ENCODE measurements around the gene OCIAD1. TPM values are rescaled to one million over a fixed set of nuclear protein-coding genes. Genes with fewer than 3 reads are reported as not detected.

Gene OCIAD1
- total RNA-seq, 1 donor from 2014 or later: 72.4 TPM

GRCh38 chr4:48790561-48790960 is 40.3 kb upstream of the OCIAD1 start:
- TF ChIP-seq POLR2AphosphoS5 (IDR thresholded peaks at IDR 0.05; ENCODE audit: insufficient read depth in 1 of 2, low read depth in 1 of 2) (no peak), POLR2A (IDR thresholded peaks at IDR 0.05) (no peak)
- TF ChIP-seq, protein P1, sequence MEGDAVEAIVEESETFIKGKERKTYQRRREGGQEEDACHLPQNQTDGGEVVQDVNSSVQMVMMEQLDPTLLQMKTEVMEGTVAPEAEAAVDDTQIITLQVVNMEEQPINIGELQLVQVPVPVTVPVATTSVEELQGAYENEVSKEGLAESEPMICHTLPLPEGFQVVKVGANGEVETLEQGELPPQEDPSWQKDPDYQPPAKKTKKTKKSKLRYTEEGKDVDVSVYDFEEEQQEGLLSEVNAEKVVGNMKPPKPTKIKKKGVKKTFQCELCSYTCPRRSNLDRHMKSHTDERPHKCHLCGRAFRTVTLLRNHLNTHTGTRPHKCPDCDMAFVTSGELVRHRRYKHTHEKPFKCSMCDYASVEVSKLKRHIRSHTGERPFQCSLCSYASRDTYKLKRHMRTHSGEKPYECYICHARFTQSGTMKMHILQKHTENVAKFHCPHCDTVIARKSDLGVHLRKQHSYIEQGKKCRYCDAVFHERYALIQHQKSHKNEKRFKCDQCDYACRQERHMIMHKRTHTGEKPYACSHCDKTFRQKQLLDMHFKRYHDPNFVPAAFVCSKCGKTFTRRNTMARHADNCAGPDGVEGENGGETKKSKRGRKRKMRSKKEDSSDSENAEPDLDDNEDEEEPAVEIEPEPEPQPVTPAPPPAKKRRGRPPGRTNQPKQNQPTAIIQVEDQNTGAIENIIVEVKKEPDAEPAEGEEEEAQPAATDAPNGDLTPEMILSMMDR (IDR thresholded peaks at IDR 0.05): no peak
- no peak for DNase-seq (ENCODE audit: extremely low spot score in 2 of 2)
- no peaks in the 10 kb centered on the region for H3K9me3 ChIP-seq
- no peak overlapping the region for H3K27ac ChIP-seq
- H3K36me3 ChIP-seq: no peaks in the 10 kb centered on the region
- H3K4me3 ChIP-seq: no peak overlapping the region
- intact Hi-C loops (cut with DNase I): no loop called here
- no peaks in the 10 kb centered on the region for H3K4me1 ChIP-seq
- H3K27me3 ChIP-seq: no peaks in the 10 kb centered on the region

DNA sequence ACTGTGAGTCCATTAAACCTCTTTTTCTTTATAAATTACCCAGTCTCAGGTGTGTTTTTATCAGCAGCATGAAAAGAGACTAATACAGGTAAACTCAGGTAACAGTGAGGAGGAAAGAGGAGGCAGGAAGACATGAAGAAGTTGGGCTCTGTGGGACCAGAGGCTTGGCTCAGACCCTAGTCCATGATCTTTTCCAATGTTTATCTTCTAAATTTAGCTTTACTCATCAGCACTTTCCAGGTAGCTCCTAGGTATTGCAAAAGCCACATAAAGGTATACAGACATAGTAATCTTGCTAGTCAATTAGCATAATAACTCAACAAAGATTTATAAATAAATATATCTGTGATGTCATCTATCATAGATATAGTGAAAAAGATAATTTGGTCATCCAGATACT is 39.6 kb upstream of the OCIAD1 start:
- no peaks in the 10 kb centered on the region for H3K4me1 ChIP-seq
- intact Hi-C loops (cut with DNase I): no loop called here
- H3K27ac ChIP-seq: no peak overlapping the region
- no peaks in the 10 kb centered on the region for H3K36me3 ChIP-seq
- no peak for DNase-seq (ENCODE audit: extremely low spot score in 2 of 2)
- H3K4me3 ChIP-seq: no peak overlapping the region
- H3K9me3 ChIP-seq: no peaks in the 10 kb centered on the region
- H3K27me3 ChIP-seq: no peaks in the 10 kb centered on the region
- TF ChIP-seq POLR2A (IDR thresholded peaks at IDR 0.05) (no peak), POLR2AphosphoS5 (IDR thresholded peaks at IDR 0.05; ENCODE audit: insufficient read depth in 1 of 2, low read depth in 1 of 2) (no peak)
- TF ChIP-seq, protein P1 (IDR thresholded peaks at IDR 0.05): no peak

- Histone ChIP-seq H3K27me3 (no peaks in the 10 kb centered on the region), H3K9me3 (no peaks in the 10 kb centered on the region), H3K4me1 (no peaks in the 10 kb centered on the region), H3K4me3 (no peak overlapping the region), H3K36me3 (no peaks in the 10 kb centered on the region), H3K27ac (no peak overlapping the region)
- intact Hi-C loops (cut with DNase I): no loop called here
- TF ChIP-seq, protein P1 (IDR thresholded peaks at IDR 0.05): no peak
- no peak for TF ChIP-seq POLR2A (IDR thresholded peaks at IDR 0.05)
- no peak for TF ChIP-seq POLR2AphosphoS5 (IDR thresholded peaks at IDR 0.05; ENCODE audit: insufficient read depth in 1 of 2, low read depth in 1 of 2)
- no peak for DNase-seq (ENCODE audit: extremely low spot score in 2 of 2)
Measured at GRCh38 chr4:48792348-48793006, 38.4 kb upstream of the OCIAD1 start.

DNA sequence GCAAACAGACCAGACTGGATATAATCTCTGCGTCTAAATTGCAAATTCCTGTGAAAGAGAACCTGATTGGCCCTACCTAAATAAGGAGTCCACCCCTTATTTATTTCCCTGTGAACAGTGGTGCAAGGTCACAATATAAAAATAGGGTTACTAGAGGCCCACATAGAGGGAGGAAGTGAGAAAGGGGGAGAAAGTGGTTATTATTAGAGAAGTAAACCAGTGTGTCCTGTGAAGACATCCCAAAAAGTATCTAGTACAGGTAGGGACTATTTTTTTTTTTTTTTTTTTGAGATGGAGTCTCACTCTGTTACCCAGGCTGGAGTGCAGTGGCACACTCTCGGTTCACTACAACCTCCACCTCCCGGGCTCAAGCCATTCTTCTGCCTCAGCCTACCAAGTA is 35.8 kb upstream of the OCIAD1 start:
- H3K9me3 ChIP-seq: no peaks in the 10 kb centered on the region
- intact Hi-C loops (cut with DNase I): no loop called here
- no peaks in the 10 kb centered on the region for H3K27me3 ChIP-seq
- TF ChIP-seq POLR2AphosphoS5 (IDR thresholded peaks at IDR 0.05; ENCODE audit: insufficient read depth in 1 of 2, low read depth in 1 of 2): no peak
- TF ChIP-seq POLR2A (IDR thresholded peaks at IDR 0.05): no peak
- TF ChIP-seq, protein P1 (IDR thresholded peaks at IDR 0.05): no peak
- H3K4me1 ChIP-seq: no peaks in the 10 kb centered on the region
- H3K27ac ChIP-seq: no peak overlapping the region
- no peak for DNase-seq (ENCODE audit: extremely low spot score in 2 of 2)
- H3K4me3 ChIP-seq: no peak overlapping the region
- no peaks in the 10 kb centered on the region for H3K36me3 ChIP-seq

DNA sequence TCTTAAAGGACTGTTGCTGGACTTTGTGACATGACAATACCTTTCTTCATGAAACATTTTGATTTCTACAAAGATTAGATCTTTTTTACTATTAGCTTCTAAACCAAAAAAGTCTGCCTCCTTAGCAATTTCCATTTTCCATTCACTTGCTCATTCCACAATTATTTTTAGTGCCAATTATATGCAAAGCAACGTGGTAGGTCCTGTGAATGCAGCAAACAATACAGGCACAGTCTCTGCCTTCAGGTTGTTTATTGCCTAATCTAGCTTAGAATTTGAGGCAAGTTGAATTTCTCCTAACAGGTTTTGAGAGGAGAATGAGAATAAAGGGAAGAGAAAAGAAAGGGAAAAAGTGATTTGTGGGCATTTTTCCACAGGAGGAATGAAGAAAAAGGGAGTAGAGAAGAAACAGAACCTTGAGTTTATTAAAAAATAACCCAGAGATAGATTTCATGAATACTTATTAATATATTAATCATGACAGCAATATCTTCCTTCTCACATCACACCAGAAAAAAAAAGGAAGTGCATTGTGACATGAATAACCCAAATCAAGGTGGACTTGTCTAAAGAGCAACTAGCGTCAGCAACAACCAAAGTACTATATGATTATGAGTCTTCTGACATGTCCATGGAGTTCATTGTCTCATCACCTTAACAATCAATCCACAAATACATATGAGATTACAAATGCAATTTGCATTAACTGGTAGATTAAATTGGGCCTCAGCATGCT is 34.5 kb upstream of the OCIAD1 start:
- DNase-seq (ENCODE audit: extremely low spot score in 2 of 2): no peak
- Histone ChIP-seq H3K36me3 (no peaks in the 10 kb centered on the region), H3K4me1 (peaks cover 4% of the 10 kb centered on the region), H3K4me3 (no peak overlapping the region), H3K9me3 (no peaks in the 10 kb centered on the region), H3K27ac (no peak overlapping the region), H3K27me3 (no peaks in the 10 kb centered on the region)
- intact Hi-C loops (cut with DNase I): no loop called here
- TF ChIP-seq, protein P1 (IDR thresholded peaks at IDR 0.05): no peak
- TF ChIP-seq POLR2A (IDR thresholded peaks at IDR 0.05): no peak
- TF ChIP-seq POLR2AphosphoS5 (IDR thresholded peaks at IDR 0.05; ENCODE audit: insufficient read depth in 1 of 2, low read depth in 1 of 2): no peak

Measured in vagina (tissue), 2 donors.